Activated T-cell treated with anti-CD3 and anti-CD28 coated beads, Interleukin-2, amount 50 U/mL, for 4 hours (primary cell): Measurements from ENCODE around the gene CDC37. TPM values are rescaled to one million over a fixed set of nuclear protein-coding genes. Genes with fewer than 3 reads are reported as not detected.

Experiments
- ATAC-seq, 2 donors: fragments of 200-7000 bp; cut with Tn5 transposase; one replicate each; pipeline ENCODE4 v1.10.0; 2021
- DNase-seq: peaks from one replicate; pipeline ENCODE4 v3.0.0-alpha.2; 2020
- H3K27me3 Mint-ChIP-seq: one replicate; pipeline ENCODE4 v1.8.0; 2021; ENCODE audit warnings: low read depth, mixed read lengths
- H3K36me3 Mint-ChIP-seq: one replicate; pipeline ENCODE4 v1.8.0; 2022; ENCODE audit warnings: mixed read lengths; ENCODE audit not compliant: insufficient read depth
- H3K4me1 Mint-ChIP-seq: one replicate; pipeline ENCODE4 v1.8.0; 2021; ENCODE audit warnings: low read depth, mixed read lengths
- H3K4me3 Mint-ChIP-seq: one replicate; pipeline ENCODE4 v1.8.0; 2021; ENCODE audit warnings: mild to moderate bottlenecking, moderate library complexity, mixed read lengths
- H3K9me3 Mint-ChIP-seq: one replicate; pipeline ENCODE4 v1.8.0; 2021; ENCODE audit warnings: mixed read lengths
- total RNA-seq, 3 donors: library from RNA; stranded (reverse); gene quantifications; one replicate each; pipeline ENCODE4 v1.2.1, GENCODE V29; 2021

CDC37 gene
- total RNA-seq, result 100 to 1,000 TPM; 298 to 311 (median 303) TPM

DNA sequence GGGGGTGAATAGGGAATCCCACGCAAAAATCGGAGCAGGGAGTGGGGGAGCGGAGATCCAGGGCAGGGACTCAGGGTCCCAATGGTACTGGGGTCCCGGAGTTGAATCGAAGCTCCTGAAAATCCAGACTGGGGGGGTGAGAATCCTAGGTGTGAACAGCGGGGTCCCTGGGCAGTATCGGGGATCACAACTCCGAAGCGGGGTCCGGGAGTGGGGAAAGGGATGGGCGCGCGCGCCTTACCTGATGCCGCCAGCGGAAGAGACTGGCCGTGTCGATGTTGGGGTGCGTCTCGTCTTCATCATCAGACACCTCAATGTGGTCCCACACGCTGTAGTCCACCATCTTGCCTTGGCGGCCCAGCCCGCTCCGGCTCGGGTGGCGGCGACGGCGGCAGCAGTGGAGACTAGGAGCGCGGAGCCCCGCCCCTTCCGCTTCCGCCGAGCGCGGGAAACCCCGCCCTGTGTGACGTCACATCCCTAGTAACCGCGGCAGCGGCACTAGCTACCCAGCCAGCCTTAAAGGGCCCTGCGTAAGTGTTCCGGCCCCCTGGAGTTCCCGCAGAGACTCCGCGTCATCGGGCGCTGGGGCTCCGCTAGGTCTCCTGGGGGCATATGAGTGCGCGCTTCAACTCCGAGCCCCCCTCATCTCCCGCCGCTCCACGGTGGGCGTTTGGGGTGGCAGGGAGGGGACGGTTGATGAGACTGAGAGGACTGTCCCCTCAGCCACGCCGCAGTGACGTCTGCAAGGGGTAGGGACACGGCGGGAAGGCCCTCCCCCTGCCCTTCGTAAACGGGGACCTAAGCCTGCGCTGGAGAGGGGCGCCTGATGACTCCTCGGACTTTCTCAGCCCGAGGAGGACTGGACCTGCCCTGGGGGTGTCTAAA, at the start of gene CDC37:
Gene CDC37, minus strand, starts transcription at position 406 of the 885 bp plus-strand sequence. Its CDS starts 63 bp downstream, at position 343.
- Mint-ChIP-seq H3K36me3 (peaks cover 4% of the 10 kb centered on the region), H3K27me3 (no peaks in the 10 kb centered on the region), H3K4me3 (peak within 1 kb of the TSS; percentile 95), H3K9me3 (no peaks in the 10 kb centered on the region), H3K4me1 (peaks cover 62% of the 10 kb centered on the region)
- DNase-seq (peak; percentile 99), ATAC-seq (peak; percentile 81 to 86)

- Mint-ChIP-seq H3K4me3 (no peak overlapping the region), H3K27me3 (no peaks in the 10 kb centered on the region), H3K9me3 (no peaks in the 10 kb centered on the region), H3K36me3 (peaks cover 2% of the 10 kb centered on the region), H3K4me1 (peaks cover 2% of the 10 kb centered on the region)
- DNase-seq, result no peak
- peak in 1 of 2 donors; percentile 27 for ATAC-seq
Observed at GRCh38 chr19:10450853-10451609, 47.7 kb upstream of the CDC37 start.

DNA sequence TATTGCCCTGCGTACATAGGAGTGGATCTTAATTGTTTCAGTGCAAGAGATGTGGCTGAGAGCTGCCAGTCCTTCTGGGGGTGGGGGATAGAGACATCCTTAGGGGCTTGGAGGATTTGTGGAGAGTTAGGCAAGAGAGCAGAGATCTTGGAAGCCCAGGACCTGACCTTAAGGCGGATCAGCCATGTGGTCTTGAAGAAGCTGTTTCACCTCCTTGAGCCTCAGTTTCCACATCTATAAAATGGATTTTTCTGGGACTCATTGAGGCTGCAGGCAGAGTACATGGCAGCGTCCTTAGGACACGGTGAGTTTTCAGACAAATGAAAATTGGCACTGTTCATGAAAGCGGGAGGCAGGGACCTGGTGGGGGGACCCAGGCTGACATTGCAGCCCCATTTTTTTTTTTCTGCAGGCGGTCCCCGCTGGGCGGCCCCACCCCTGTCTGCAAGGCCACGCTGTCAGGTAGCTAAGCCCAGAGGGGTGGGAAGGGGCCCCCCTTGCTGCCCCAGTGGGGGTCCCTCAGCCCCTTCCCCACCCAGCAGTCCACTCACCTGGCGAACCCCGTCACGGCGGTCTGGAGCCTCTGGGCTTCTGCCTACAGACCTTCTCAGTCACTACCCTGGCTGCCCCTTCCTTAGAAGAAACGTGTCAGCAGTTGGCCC, 47.0 kb upstream of the CDC37 start:
- Mint-ChIP-seq H3K36me3 (peaks cover 2% of the 10 kb centered on the region), H3K4me3 (no peak overlapping the region), H3K27me3 (no peaks in the 10 kb centered on the region), H3K4me1 (peaks cover 2% of the 10 kb centered on the region), H3K9me3 (no peaks in the 10 kb centered on the region)
- ATAC-seq (no peak), DNase-seq (no peak)

GRCh38 chr19:10449037-10449436, 45.7 kb upstream of the CDC37 start:
- no peaks in the 10 kb centered on the region for H3K9me3 Mint-ChIP-seq
- H3K4me3 Mint-ChIP-seq, result no peak overlapping the region
- DNase-seq, result no peak
- peaks cover 2% of the 10 kb centered on the region for H3K36me3 Mint-ChIP-seq
- ATAC-seq, result no peak
- no peaks in the 10 kb centered on the region for H3K27me3 Mint-ChIP-seq
- H3K4me1 Mint-ChIP-seq, result peaks cover 2% of the 10 kb centered on the region

DNA sequence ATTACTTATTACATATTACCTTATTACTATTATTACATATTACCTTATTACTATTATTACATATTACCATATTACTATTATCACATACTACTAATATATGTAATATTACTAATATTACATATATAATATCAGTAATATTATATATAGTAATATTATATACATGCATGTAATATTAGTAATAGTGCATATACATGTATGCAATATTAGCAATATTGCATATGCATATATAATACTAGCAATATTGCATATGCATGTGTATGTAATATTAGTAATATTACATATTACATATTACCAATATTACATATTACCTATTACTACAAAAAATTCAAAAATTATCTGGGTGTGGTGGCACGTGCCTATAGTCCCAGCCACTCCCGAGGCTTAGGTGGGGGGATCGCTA, 39.4 kb upstream of the CDC37 start:
- Mint-ChIP-seq H3K36me3 (peaks cover 1% of the 10 kb centered on the region), H3K9me3 (no peaks in the 10 kb centered on the region), H3K4me1 (no peaks in the 10 kb centered on the region), H3K4me3 (no peak overlapping the region), H3K27me3 (no peaks in the 10 kb centered on the region)
- DNase-seq, result no peak
- ATAC-seq, result no peak

- Mint-ChIP-seq H3K36me3 (no peaks in the 10 kb centered on the region), H3K4me1 (no peaks in the 10 kb centered on the region), H3K9me3 (no peaks in the 10 kb centered on the region), H3K4me3 (no peak overlapping the region), H3K27me3 (no peaks in the 10 kb centered on the region)
- ATAC-seq, result no peak
- DNase-seq, result no peak
Observed at GRCh38 chr19:10439588-10439987, 36.2 kb upstream of the CDC37 start.

DNA sequence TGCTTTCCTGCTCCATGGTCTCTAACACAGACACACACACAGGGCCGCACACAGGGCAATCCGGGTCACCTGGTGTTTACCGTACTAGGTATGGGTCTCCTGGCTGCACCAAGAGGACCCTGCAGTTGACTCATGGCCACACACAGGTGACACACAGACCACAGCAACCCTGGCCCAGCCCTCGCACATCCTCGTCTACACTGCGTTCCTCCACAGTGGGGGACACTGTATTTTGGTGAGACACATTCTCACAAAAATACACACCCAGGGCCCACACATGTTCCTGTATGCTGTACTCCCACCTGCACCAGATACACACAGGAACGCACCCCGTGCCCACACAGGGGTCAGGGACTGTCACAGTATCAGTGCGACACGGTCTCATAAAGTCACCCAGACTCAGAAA, 29.8 kb upstream of the CDC37 start:
- peaks cover 26% of the 10 kb centered on the region for H3K27me3 Mint-ChIP-seq
- no peak for DNase-seq
- H3K9me3 Mint-ChIP-seq, result no peaks in the 10 kb centered on the region
- H3K4me1 Mint-ChIP-seq, result peaks cover 42% of the 10 kb centered on the region
- peak overlapping the region; percentile 38 for H3K4me3 Mint-ChIP-seq
- no peaks in the 10 kb centered on the region for H3K36me3 Mint-ChIP-seq
- ATAC-seq, result peak in 1 of 2 donors; percentile 18

DNA sequence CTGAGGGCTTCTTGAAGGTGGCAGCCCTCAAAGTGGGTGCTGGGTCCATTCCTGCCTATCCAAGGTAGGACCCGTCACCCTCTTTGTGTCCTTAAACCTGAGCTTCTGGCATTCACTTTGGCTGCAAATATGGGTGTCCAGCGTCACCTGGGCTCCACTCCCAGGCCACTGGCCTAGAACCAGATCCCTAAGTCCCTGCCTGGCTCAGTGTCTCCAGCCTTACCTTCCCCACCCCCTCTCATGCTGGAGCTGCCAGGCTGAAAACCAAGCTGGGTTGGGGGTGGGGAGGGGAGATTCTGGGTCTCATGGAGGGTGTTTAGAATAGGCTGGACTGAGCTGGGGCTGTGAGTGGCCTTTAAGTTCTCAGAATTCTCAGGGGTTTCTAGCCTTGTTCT, 29.4 kb upstream of the CDC37 start:
- no peak for ATAC-seq
- Mint-ChIP-seq H3K4me1 (peaks cover 46% of the 10 kb centered on the region), H3K27me3 (peaks cover 27% of the 10 kb centered on the region), H3K36me3 (no peaks in the 10 kb centered on the region), H3K4me3 (peak overlapping the region; percentile 38), H3K9me3 (no peaks in the 10 kb centered on the region)
- DNase-seq, result no peak

- Mint-ChIP-seq H3K27me3 (peaks cover 27% of the 10 kb centered on the region), H3K36me3 (no peaks in the 10 kb centered on the region), H3K4me3 (peak overlapping the region; percentile 82), H3K4me1 (peaks cover 52% of the 10 kb centered on the region), H3K9me3 (no peaks in the 10 kb centered on the region)
- DNase-seq (peak; percentile 58), ATAC-seq (peak; percentile 49 to 63)
Observed at GRCh38 chr19:10431943-10432735, 28.8 kb upstream of the CDC37 start.

GRCh38 chr19:10431254-10431942, 28.1 kb upstream of the CDC37 start:
- Mint-ChIP-seq H3K36me3 (no peaks in the 10 kb centered on the region), H3K27me3 (peaks cover 27% of the 10 kb centered on the region), H3K9me3 (no peaks in the 10 kb centered on the region), H3K4me1 (peaks cover 54% of the 10 kb centered on the region), H3K4me3 (peak overlapping the region; percentile 82)
- ATAC-seq (peak in 1 of 2 donors; percentile 8), DNase-seq (no peak)

DNA sequence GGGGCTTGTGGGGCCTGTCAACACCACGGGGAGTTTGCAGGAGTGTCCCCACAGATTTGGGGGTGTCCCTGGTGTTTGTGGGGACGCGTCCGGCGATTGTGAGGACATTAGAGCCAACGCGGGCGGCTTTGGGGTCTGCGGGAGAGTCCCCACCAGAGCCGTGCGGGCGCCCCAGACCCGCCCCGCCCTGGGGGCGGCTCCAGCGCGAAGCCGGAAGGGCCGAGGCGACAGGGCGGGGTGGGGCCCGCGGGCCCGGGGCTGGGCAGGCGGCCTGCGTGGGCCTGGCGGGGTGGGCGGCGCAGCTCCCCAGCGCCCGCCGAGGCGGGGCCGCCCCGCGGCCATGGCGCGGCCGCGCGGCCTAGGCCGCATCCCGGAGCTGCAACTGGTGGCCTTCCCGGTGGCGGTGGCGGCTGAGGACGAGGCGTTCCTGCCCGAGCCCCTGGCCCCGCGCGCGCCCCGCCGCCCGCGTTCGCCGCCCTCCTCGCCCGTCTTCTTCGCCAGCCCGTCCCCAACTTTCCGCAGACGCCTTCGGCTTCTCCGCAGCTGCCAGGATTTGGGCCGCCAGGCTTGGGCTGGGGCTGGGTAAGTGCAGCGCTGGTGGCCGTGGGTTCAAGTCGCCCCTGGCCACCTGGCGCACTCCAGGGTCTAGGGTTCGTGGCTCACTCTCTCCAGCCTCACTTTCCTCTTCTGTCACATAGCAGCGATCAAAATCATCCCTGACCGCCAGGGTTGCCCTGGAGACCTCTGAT, 27.3 kb upstream of the CDC37 start:
- H3K36me3 Mint-ChIP-seq, result no peaks in the 10 kb centered on the region

GRCh38 chr19:10428996-10429381, 25.6 kb upstream of the CDC37 start:
- peaks cover 71% of the 10 kb centered on the region for H3K4me1 Mint-ChIP-seq
- DNase-seq (no peak), ATAC-seq (no peak)
- peaks cover 34% of the 10 kb centered on the region for H3K27me3 Mint-ChIP-seq
- no peaks in the 10 kb centered on the region for H3K9me3 Mint-ChIP-seq
- H3K4me3 Mint-ChIP-seq, result no peak overlapping the region
- no peaks in the 10 kb centered on the region for H3K36me3 Mint-ChIP-seq

More for the DNA sequence above, 27.3 kb upstream of the CDC37 start:
- Mint-ChIP-seq H3K4me3 (peak overlapping the region; percentile 82), H3K4me1 (peaks cover 58% of the 10 kb centered on the region), H3K27me3 (peaks cover 27% of the 10 kb centered on the region), H3K9me3 (no peaks in the 10 kb centered on the region)
- ATAC-seq, result no peak
- no peak for DNase-seq

DNA sequence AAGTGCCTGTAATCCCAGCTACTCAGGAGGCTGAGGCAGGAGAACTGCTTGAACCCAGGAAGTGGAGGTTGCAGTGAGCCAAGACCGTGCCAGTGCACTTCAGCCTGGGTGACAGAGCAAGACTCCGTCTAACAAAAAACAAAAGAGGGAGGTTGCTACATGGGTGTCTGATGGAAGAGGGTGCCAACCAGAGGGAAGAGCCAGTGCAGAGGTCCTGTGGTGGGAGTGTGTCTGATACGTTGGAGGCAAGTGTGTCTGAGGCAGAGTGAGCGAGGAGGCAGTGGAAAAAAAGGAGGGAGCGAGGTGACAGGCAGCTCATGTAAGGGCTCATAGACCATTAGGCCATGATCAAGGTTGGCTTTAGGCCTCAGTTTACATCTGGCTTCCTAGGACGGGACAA, 23.8 kb upstream of the CDC37 start:
- H3K4me3 Mint-ChIP-seq, result no peak overlapping the region
- H3K36me3 Mint-ChIP-seq, result no peaks in the 10 kb centered on the region
- H3K27me3 Mint-ChIP-seq, result peaks cover 39% of the 10 kb centered on the region

More for the DNA sequence above, 23.8 kb upstream of the CDC37 start:
- Mint-ChIP-seq H3K4me1 (peaks cover 67% of the 10 kb centered on the region), H3K9me3 (no peaks in the 10 kb centered on the region)
- DNase-seq, result no peak
- no peak for ATAC-seq
